ENCODE data around the gene BRPF3. TPM values are rescaled to one million over a fixed set of nuclear protein-coding genes. Genes with fewer than 3 reads are reported as not detected.

The BRPF3 gene
- total and polyA plus RNA-seq, 9 of the 15 experiments (the other 6 are each of a cell fraction or from before 2014, with no cell fraction given): 2.2 to 19.3 (median 8.0) TPM

DNA sequence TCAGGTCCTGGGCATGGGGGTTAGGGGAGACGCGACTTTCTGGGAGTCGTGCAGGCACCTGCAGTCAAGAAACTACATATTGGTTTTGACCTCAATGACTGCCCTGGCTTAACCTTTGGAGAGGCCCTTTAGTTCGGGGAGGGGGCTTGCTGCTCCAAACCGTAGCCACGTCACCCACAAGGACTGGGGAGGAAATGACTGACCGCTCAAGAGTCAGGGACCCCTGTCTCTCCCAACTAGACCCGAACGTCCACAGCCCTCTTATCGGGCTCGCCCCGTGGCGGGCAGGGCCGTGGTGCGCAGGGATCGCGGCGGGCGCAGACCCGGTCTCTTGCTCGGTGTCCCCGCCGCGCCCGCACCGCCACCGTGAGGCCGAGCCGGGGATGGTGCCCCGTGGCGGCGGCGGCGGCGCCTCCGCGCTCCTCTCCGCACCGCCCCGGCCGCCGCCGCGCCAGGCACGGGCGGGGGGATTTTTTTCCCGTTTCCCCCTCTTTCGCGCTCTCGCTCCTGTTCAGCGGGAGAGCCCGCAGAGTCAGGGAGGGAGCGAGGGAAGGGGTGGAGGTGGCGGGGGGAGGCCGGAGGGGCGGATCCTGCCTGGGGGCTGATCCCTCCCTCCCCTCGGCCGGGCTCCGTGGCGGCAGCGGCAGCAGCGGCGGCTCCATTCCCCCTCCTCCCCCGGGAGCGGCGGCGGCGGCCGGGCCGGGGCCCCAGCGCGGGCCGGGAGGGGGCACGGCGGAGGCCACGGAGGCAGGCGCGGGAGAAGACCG is at the start of gene BRPF3 (continued):
- TF ChIP-seq ZC3H8 (IDR thresholded peaks at IDR 0.05) (no peak), ZNF668 (CRISPR knock-in tag; IDR thresholded peaks at IDR 0.05) (no peak), ZNF583 (CRISPR knock-in tag; IDR thresholded peaks at IDR 0.05) (0 out of 2 replicates have a peak, but pooled peaks have one; percentile 30), HDAC1 (IDR thresholded peaks at IDR 0.05) (no peak), HDAC8 (tag; IDR thresholded peaks at IDR 0.05) (0 out of 2 replicates have a peak, but pooled peaks have one; percentile 73), HDAC2 (IDR thresholded peaks at IDR 0.05) (no peak), TCF7 (IDR thresholded peaks at IDR 0.05; ENCODE audit: borderline replicate concordance) (no peak), BRD4 (IDR thresholded peaks at IDR 0.05) (0 out of 2 replicates have a peak, but pooled peaks have one; percentile 1), SMAD1 (IDR thresholded peaks at IDR 0.05; ENCODE audit: low read depth, low read length, partially characterized antibody) (no peak), RCOR1 (IDR thresholded peaks at IDR 0.05; ENCODE audit: borderline replicate concordance in 1 of 2, low read depth in 2 of 2, low read length in 2 of 2) (no peak; a peak in 1 of 4 replicates), GATAD2B (IDR thresholded peaks at IDR 0.05; ENCODE audit: borderline replicate concordance) (peak; percentile 90), HOXB6 (CRISPR knock-in tag; IDR thresholded peaks at IDR 0.05; ENCODE audit: borderline replicate concordance) (no peak), LARP7 (IDR thresholded peaks at IDR 0.05) (no peak), ZNF354B (CRISPR knock-in tag; IDR thresholded peaks at IDR 0.05) (no peak)
- TF ChIP-seq, protein P1, sequence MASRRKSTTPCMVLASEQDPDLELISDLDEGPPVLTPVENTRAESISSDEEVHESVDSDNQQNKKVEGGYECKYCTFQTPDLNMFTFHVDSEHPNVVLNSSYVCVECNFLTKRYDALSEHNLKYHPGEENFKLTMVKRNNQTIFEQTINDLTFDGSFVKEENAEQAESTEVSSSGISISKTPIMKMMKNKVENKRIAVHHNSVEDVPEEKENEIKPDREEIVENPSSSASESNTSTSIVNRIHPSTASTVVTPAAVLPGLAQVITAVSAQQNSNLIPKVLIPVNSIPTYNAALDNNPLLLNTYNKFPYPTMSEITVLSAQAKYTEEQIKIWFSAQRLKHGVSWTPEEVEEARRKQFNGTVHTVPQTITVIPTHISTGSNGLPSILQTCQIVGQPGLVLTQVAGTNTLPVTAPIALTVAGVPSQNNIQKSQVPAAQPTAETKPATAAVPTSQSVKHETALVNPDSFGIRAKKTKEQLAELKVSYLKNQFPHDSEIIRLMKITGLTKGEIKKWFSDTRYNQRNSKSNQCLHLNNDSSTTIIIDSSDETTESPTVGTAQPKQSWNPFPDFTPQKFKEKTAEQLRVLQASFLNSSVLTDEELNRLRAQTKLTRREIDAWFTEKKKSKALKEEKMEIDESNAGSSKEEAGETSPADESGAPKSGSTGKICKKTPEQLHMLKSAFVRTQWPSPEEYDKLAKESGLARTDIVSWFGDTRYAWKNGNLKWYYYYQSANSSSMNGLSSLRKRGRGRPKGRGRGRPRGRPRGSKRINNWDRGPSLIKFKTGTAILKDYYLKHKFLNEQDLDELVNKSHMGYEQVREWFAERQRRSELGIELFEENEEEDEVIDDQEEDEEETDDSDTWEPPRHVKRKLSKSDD (conservative IDR thresholded peaks at IDR 0.05; ENCODE audit: low read length): no peak
- TF ChIP-seq, protein P2, sequence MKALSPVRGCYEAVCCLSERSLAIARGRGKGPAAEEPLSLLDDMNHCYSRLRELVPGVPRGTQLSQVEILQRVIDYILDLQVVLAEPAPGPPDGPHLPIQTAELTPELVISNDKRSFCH (CRISPR knock-in tag; IDR thresholded peaks at IDR 0.05): no peak
- TF ChIP-seq, protein P2 (tag; IDR thresholded peaks at IDR 0.05): peak; percentile 72; the same call in 1 of the 2 replicates
